Aorta (tissue), 5 donors: ENCODE results near the gene GALNT2. TPM values are rescaled to one million over a fixed set of nuclear protein-coding genes. Genes with fewer than 3 reads are reported as not detected.
A peak's percentile ranks its signal among the peaks of the same experiment; 100 is the strongest.

Source experiments
- ATAC-seq: fragments of 200-7000 bp; cut with Tn5 transposase; one replicate; pipeline ENCODE4 v1.9.1; 2022; ENCODE audit warnings: moderate library complexity; ENCODE audit not compliant: low FRiP score
- DNase-seq, 2 donors: peaks; one replicate each; pipeline ENCODE4 v3.0.0-alpha.2; 2020
- H3K27ac ChIP-seq, 2 donors: one replicate each; pipeline ENCODE4 v1.5.1; 2013; ENCODE audit warnings: low read length in 2 of 2, mild to moderate bottlenecking in 2 of 2, moderate library complexity in 2 of 2, control low read depth in 1 of 2, inconsistent platforms in 1 of 2, low read depth in 1 of 2
- H3K27me3 ChIP-seq, 2 donors: one replicate each; pipeline ENCODE4 v1.6.1; 2013; ENCODE audit warnings: control low read depth in 1 of 2, low read length in 1 of 2, mild to moderate bottlenecking in 1 of 2, moderate library complexity in 1 of 2; ENCODE audit not compliant: insufficient read depth in 2 of 2, control insufficient read depth in 1 of 2
- H3K36me3 ChIP-seq, 2 donors: one replicate each; pipeline ENCODE4 v1.6.1; 2013; ENCODE audit warnings: control low read depth in 1 of 2, low read length in 1 of 2, mild to moderate bottlenecking in 1 of 2; ENCODE audit not compliant: insufficient read depth in 2 of 2, control insufficient read depth in 1 of 2
- H3K4me1 ChIP-seq, 2 donors: one replicate each; pipeline ENCODE4 v1.6.1; 2013; ENCODE audit warnings: low read length in 2 of 2, control low read depth in 1 of 2, mild to moderate bottlenecking in 1 of 2, moderate library complexity in 1 of 2; ENCODE audit not compliant: insufficient read depth in 2 of 2, control insufficient read depth in 1 of 2
- H3K4me3 ChIP-seq, 2 donors: one replicate each; pipeline ENCODE4 v1.5.1; 2013; ENCODE audit warnings: low read length in 2 of 2, control low read depth in 1 of 2, mild to moderate bottlenecking in 1 of 2
- H3K9me3 ChIP-seq: one replicate; pipeline ENCODE4 v1.6.1; 2013; ENCODE audit warnings: mild to moderate bottlenecking, low read length; ENCODE audit not compliant: control insufficient read depth
- WGBS, 2 donors: extraction: QIAGEN DNeasy Blood & Tissue Kit; methylation state at CpG; one replicate each; pipeline ENCODE4 v1.1.7; 2013; 5-methylcytosine and 5-hydroxymethylcytosine counted together
- intact Hi-C, 2 donors: fragments of 100-400 bp; cut with DNase I; formaldehyde crosslinking; loops; one replicate each; pipeline versions ENCODE4 v1.14.2 to v1.15.0; 2022
- polyA plus RNA-seq, 2 donors: library from polyadenylated mRNA; stranded (reverse); fragments of 200-250 nt; gene quantifications; one replicate each; pipeline ENCODE4 v1.2.3, GENCODE V29; 2013
- total RNA-seq, 2 donors: library from RNA; stranded (reverse); fragmentation: NEBNext Ultra II Directional; extraction: Animal tissue kit (Norgen Biotek cat#: 25700); gene quantifications; one replicate each; pipeline ENCODE4 v1.2.1, GENCODE V29; 2021
- donor health status: healthy with polysubstance abuse.
- donor health status: Bipolar disorder and iron deficiency.
- donor health status: DM: no; HTN: no; CAD: no.
- donor health status: DM: no; HTN: no; CAD: no.
- donor health status: DM: yes; HTN: yes; CAD: no.

Gene GALNT2
- total and polyA plus RNA-seq, 4 donors, result 29.1 to 116 (median 105) TPM

- no peak overlapping the region for H3K4me3 ChIP-seq
- DNase-seq (no peak), ATAC-seq (no peak)
- WGBS, 2 donors, result 17 to 20% methylated on average over 3 of the region's 3 CpGs
- H3K36me3 ChIP-seq, result no peaks in the 10 kb centered on the region
- no peaks in the 10 kb centered on the region for H3K27me3 ChIP-seq
- intact Hi-C loops, result no loop called here
- no peak overlapping the region for H3K27ac ChIP-seq
- peaks cover 5 to 17% of the 10 kb centered on the region in 2 donors for H3K4me1 ChIP-seq
- H3K9me3 ChIP-seq, result no peaks in the 10 kb centered on the region
These were observed 137.8 kb downstream of the GALNT2 start for GRCh38 chr1:230204842-230205241.

GRCh38 chr1:230205719-230206198 lies 138.7 kb downstream of the GALNT2 start:
- DNase-seq (no peak), ATAC-seq (no peak)
- H3K4me1 ChIP-seq, result peaks cover 6 to 18% of the 10 kb centered on the region in 2 donors
- no peak overlapping the region for H3K4me3 ChIP-seq
- 6 to 10% methylated on average over 7 of the region's 7 CpGs for WGBS, 2 donors
- no peaks in the 10 kb centered on the region for H3K9me3 ChIP-seq
- peak overlapping the region; percentile 1 to 43 for H3K27ac ChIP-seq
- no peaks in the 10 kb centered on the region for H3K36me3 ChIP-seq
- intact Hi-C loops, result no loop called here
- no peaks in the 10 kb centered on the region for H3K27me3 ChIP-seq

GRCh38 chr1:230206207-230206606 lies 139.2 kb downstream of the GALNT2 start:
- H3K4me1 ChIP-seq, result peaks cover 6 to 18% of the 10 kb centered on the region in 2 donors

GRCh38 chr1:230206976-230207375 lies 139.9 kb downstream of the GALNT2 start:
- H3K4me1 ChIP-seq, result peaks cover 6 to 18% of the 10 kb centered on the region in 2 donors
- intact Hi-C loops, result no loop called here
- no peaks in the 10 kb centered on the region for H3K27me3 ChIP-seq
- no peak for ATAC-seq
- H3K9me3 ChIP-seq, result no peaks in the 10 kb centered on the region
- H3K27ac ChIP-seq, result no peak overlapping the region
- H3K36me3 ChIP-seq, result no peaks in the 10 kb centered on the region
- no peak for DNase-seq
- no peak overlapping the region for H3K4me3 ChIP-seq
- 25 to 26% methylated on average over 4 of the region's 4 CpGs for WGBS, 2 donors

More at GRCh38 chr1:230206207-230206606, 139.2 kb downstream of the GALNT2 start:
- H3K27me3 ChIP-seq, result no peaks in the 10 kb centered on the region
- H3K27ac ChIP-seq, result peak overlapping the region in 1 of 2 donors; percentile 1
- H3K9me3 ChIP-seq, result no peaks in the 10 kb centered on the region
- H3K4me3 ChIP-seq, result no peak overlapping the region
- WGBS, 2 donors, result 80 to 84% methylated on average over 2 of the region's 2 CpGs
- ATAC-seq (no peak), DNase-seq (no peak)
- intact Hi-C loops, result no loop called here
- no peaks in the 10 kb centered on the region for H3K36me3 ChIP-seq

- H3K9me3 ChIP-seq, result no peaks in the 10 kb centered on the region
- DNase-seq, result no peak
- no peaks in the 10 kb centered on the region for H3K36me3 ChIP-seq
- H3K4me3 ChIP-seq, result no peak overlapping the region
- no peaks in the 10 kb centered on the region for H3K27me3 ChIP-seq
- no peak overlapping the region for H3K27ac ChIP-seq
- peaks cover 6 to 18% of the 10 kb centered on the region in 2 donors for H3K4me1 ChIP-seq
- intact Hi-C loops, result no loop called here
- WGBS, 2 donors, result 94 to 98% methylated on average over 6 of the region's 6 CpGs
- no peak for ATAC-seq
These were observed 140.6 kb downstream of the GALNT2 start for GRCh38 chr1:230207598-230207997.

GRCh38 chr1:230208619-230209261 lies 141.7 kb downstream of the GALNT2 start:
- DNase-seq (no peak), ATAC-seq (no peak)
- WGBS, 2 donors, result 29 to 30% methylated on average over 10 of the region's 10 CpGs
- intact Hi-C loops, result no loop called here
- H3K27me3 ChIP-seq, result no peaks in the 10 kb centered on the region
- peak overlapping the region; percentile 36 to 88 for H3K27ac ChIP-seq
- no peaks in the 10 kb centered on the region for H3K36me3 ChIP-seq
- no peaks in the 10 kb centered on the region for H3K9me3 ChIP-seq
- no peak overlapping the region for H3K4me3 ChIP-seq
- H3K4me1 ChIP-seq, result peaks cover 6 to 22% of the 10 kb centered on the region in 2 donors

- 1 to 7% methylated on average over 4 of the region's 4 CpGs for WGBS, 2 donors
- DNase-seq (no peak), ATAC-seq (no peak)
- intact Hi-C loops, result loop anchor here (5.0 to 10.0 kb wide), 3 partner anchors 106 to 376 kb away; partner anchors contain the start of gene GALNT2 (in 2 of the 2)
- Histone ChIP-seq H3K9me3 (no peaks in the 10 kb centered on the region), H3K27me3 (no peaks in the 10 kb centered on the region), H3K36me3 (no peaks in the 10 kb centered on the region), H3K4me3 (no peak overlapping the region), H3K4me1 (peaks cover 6 to 22% of the 10 kb centered on the region in 2 donors), H3K27ac (peak overlapping the region; percentile 85 to 88)
These were observed 143.4 kb downstream of the GALNT2 start for GRCh38 chr1:230210326-230210980.

GRCh38 chr1:230210981-230211336 lies 143.9 kb downstream of the GALNT2 start:
- Histone ChIP-seq H3K36me3 (no peaks in the 10 kb centered on the region), H3K9me3 (no peaks in the 10 kb centered on the region), H3K27me3 (no peaks in the 10 kb centered on the region), H3K4me3 (no peak overlapping the region), H3K27ac (peak overlapping the region; percentile 85 to 88), H3K4me1 (peaks cover 6 to 22% of the 10 kb centered on the region in 2 donors)
- ATAC-seq, result peak; percentile 47
- peak in 1 of 2 donors; percentile 55 for DNase-seq
- intact Hi-C loops, result loop anchor here (5.0 to 10.0 kb wide), 3 partner anchors 106 to 376 kb away; partner anchors contain the start of gene GALNT2 (in 2 of the 2)
- 5 to 10% methylated on average over 13 of the region's 13 CpGs for WGBS, 2 donors
